Measurements from ENCODE around the gene LAMTOR1. TPM values are rescaled to one million over a fixed set of nuclear protein-coding genes. Genes with fewer than 3 reads are reported as not detected.
"Not testable (repeated sequence)": the region's sequence is repeated elsewhere in the genome, so short reads cannot be mapped to it uniquely, and the experiment has no call there.

Gene LAMTOR1
- total RNA-seq (2014; rRNA removed; shearing (Covaris generic)): 49.7 and 51.6 TPM in 2 replicates
- 45.6 and 76.8 TPM in 2 replicates for polyA plus RNA-seq (2014; cell fraction: nucleus; rRNA removed)

GRCh38 chr11:72102946-72103753, at the start of gene LAMTOR1:
Gene LAMTOR1 (minus strand): TSS chr11:72103297. CDS start chr11:72103224, 73 bp downstream.
- DNase-seq (ENCODE audit: extremely low read depth, low read depth): peak; percentile 96

GRCh38 chr11:72150882-72151281, 47.8 kb upstream of the LAMTOR1 start:
- no peak for DNase-seq (ENCODE audit: extremely low read depth, low read depth)

GRCh38 chr11:72146625-72147024, 43.5 kb upstream of the LAMTOR1 start:
- DNase-seq (ENCODE audit: extremely low read depth, low read depth): no peak

GRCh38 chr11:72144807-72145565, 41.9 kb upstream of the LAMTOR1 start:
- DNase-seq (ENCODE audit: extremely low read depth, low read depth): no peak

- not testable (repeated sequence) for DNase-seq (ENCODE audit: extremely low read depth, low read depth)
Observed at GRCh38 chr11:72142543-72142942, 39.4 kb upstream of the LAMTOR1 start.

- not testable (repeated sequence) for DNase-seq (ENCODE audit: extremely low read depth, low read depth)
Observed at GRCh38 chr11:72142086-72142485, 39.0 kb upstream of the LAMTOR1 start.

GRCh38 chr11:72141066-72141465, 38.0 kb upstream of the LAMTOR1 start:
- DNase-seq (ENCODE audit: extremely low read depth, low read depth): no peak

GRCh38 chr11:72140661-72141060, 37.6 kb upstream of the LAMTOR1 start:
- no peak for DNase-seq (ENCODE audit: extremely low read depth, low read depth)

GRCh38 chr11:72139500-72139899, 36.4 kb upstream of the LAMTOR1 start:
- no peak for DNase-seq (ENCODE audit: extremely low read depth, low read depth)

- DNase-seq (ENCODE audit: extremely low read depth, low read depth): no peak
Observed at GRCh38 chr11:72138821-72139390, 35.8 kb upstream of the LAMTOR1 start.

GRCh38 chr11:72136684-72137262, 33.7 kb upstream of the LAMTOR1 start:
- DNase-seq (ENCODE audit: extremely low read depth, low read depth): no peak

- no peak for DNase-seq (ENCODE audit: extremely low read depth, low read depth)
Observed at GRCh38 chr11:72135891-72136683, 33.0 kb upstream of the LAMTOR1 start.

GRCh38 chr11:72135473-72135872, 32.4 kb upstream of the LAMTOR1 start, which contains the start of gene FOLR3:
Gene FOLR3 (plus strand): TSS chr11:72135725. CDS start chr11:72135953, 228 bp downstream.
- not testable (repeated sequence) for DNase-seq (ENCODE audit: extremely low read depth, low read depth)

- DNase-seq (ENCODE audit: extremely low read depth, low read depth): no peak
Observed at GRCh38 chr11:72132646-72133045, 29.5 kb upstream of the LAMTOR1 start.

- DNase-seq (ENCODE audit: extremely low read depth, low read depth): no peak
Observed at GRCh38 chr11:72129381-72129780, 26.3 kb upstream of the LAMTOR1 start.

GRCh38 chr11:72127923-72128322, 24.8 kb upstream of the LAMTOR1 start:
- no peak for DNase-seq (ENCODE audit: extremely low read depth, low read depth)

GRCh38 chr11:72125956-72126355, 22.9 kb upstream of the LAMTOR1 start:
- no peak for DNase-seq (ENCODE audit: extremely low read depth, low read depth)

GRCh38 chr11:72124046-72124445, 20.9 kb upstream of the LAMTOR1 start:
- no peak for DNase-seq (ENCODE audit: extremely low read depth, low read depth)

- no peak for DNase-seq (ENCODE audit: extremely low read depth, low read depth)
Observed at GRCh38 chr11:72123117-72123653, 20.1 kb upstream of the LAMTOR1 start.

GRCh38 chr11:72122607-72123006, 19.5 kb upstream of the LAMTOR1 start:
- no peak for DNase-seq (ENCODE audit: extremely low read depth, low read depth)
